GM20431 (cell line): ENCODE measurements around the gene PHETA1.

Source experiments
- in situ Hi-C: fragments of 300-500 bp; cut with MseI, MboI; formaldehyde crosslinking; loops from one replicate; pipeline ENCODE4 v1.15.0; 2020; ENCODE audit warnings: low sequenced_read_pairs; ENCODE audit not compliant: unreplicated experiment

Gene PHETA1

DNA sequence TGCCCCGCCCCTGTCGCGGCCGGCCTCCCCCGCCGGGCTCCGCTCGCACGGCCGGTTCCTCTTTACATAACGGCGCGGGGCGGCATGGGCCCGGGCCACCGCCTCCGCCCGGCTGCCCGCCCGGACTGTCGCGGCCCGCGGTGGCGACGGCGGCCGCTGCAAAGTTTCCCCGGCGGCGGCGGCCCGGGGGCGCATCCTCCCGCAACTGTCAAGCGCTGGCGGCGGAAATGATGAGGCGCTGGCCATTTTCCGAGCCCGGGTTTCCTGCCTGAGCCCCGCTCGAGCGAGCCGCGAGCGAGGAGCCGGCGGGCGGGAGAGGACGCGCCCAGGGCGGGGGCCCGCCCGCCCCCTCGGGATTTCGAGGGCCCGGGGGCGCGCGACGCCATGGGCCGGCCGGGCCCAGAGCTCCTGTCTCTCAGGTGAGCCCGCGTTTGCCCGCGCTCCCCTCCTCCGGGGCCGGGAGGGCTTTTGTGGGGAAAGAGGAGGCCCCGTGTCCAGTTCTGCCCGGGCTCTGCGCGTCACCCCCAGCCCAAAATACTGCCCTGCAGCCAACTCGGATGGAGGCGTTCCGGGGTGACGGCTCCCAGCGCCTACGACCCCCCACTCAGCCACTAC lies 37.1 kb upstream of the PHETA1 start, which contains the start of gene SH2B3:
TSS of gene SH2B3 (plus strand) at position 65 of the 615 bp plus-strand sequence. CDS start 12,223 bp downstream, outside the sequence.
- in situ Hi-C loops: no loop called here

DNA sequence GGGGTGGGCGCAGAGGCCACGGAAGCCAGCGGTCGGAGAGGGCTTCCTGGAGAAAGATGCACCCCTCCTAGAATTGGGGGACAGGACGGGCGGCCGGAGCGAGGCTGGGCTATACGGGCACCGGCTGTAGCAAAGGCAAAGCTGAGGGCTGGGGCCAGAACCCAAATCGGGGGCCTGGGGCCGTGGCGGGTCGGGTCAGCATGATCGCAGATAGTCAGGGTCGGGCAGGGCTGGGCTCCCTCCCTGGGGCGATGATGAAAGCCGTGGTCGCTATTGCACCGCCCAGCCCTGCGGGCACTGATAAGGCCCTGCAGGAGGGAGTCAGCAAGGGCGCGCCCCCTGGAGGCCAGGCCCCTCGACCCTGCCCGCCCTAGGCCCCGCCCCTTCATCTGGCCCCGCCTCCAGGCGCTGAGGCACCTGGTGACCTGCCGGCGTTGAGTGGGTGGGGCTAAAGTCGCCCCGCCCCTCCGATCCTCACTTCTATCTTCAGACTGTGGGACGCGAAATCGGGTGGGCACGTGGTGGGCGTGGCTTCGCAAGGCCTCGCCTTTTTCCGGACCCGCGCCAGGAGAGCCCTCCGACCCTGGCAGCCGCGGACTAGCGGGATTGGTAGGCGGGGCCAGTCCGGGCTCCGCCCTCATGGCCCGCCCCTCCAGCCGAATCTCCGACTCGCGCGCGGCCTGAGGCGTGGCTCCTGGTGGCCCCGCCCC lies 36.4 kb upstream of the PHETA1 start:
- in situ Hi-C loops: no loop called here

DNA sequence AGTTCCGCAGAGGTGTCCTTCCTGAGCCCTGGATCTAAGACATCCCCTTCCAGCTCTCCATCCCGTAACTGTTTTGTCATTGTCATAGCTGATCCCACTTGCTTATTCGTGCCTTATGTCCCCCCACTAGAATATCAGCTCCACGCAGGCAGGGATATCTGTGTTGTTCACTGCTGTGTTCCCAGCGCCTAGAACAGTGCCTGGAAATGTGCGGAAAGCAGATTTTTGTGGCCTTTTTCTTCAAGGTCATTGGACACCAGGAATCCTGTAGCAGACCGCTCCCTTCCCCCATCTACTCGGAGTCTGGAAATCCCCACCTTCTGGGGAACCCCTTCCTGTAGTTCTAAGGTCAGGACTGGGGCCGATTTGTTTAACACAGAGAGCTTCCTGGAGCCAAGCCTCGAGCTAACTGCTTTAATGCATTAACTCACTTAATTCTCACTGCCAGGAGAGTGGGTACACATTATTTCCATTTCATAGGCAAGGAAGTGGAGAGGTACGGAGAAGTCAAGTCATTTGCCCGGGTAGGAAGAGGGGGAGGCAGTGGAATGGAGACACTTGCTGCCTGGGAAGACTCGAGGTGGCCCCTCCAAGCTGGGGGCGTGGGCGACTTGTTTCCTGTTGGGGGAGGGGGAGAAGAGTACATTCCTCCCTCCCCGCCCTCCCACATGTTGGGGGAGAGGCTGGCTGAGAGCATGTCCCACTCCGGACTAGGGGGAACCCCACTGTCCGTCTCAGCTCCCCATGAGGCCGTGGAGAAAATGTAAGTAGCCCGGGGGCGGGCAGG lies 35.7 kb upstream of the PHETA1 start:
- in situ Hi-C loops: loop anchor here (5.0 kb wide), 1 partner anchor 48 kb away; no protein-coding TSS in a partner anchor

DNA sequence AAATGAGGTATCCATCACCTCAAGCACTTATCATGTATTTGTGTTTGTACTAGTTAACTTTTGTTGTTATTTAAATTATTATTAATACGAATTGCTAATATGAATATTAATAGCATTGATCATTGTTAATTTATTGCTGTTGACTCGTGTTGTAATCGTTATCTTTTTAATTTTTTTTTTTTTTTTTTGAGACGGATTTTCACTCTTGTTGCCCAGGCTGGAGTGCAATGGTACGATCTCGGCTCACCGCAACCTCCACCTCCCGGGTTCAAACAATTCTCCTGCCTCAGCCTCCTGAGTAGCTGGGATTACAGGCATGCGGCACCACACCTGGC lies 33.6 kb upstream of the PHETA1 start:
- in situ Hi-C loops: loop anchor here (5.0 kb wide), 1 partner anchor 50 kb away; no protein-coding TSS in a partner anchor

DNA sequence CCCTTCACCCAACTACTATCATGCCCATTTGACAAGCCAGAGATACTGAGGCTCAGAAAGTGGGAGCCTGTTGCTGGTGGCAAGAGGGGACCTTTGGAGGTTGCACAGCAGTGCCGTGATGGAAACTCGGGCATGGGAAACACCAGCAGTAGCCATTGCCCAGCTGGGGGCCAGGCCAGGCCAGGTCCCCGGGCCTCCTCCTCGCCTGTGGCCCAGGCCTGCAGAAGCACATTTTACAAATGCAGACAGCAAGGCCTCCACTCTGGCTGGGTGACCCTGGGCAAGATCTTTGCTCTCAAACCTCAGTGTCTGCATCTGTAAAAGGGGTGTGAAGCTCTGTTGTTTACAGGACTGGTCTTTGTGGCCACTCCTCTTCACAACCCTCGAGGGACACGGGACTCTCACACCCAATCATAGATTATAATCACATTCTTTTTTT lies 32.3 kb upstream of the PHETA1 start:
- in situ Hi-C loops: loop anchor here (5.0 kb wide), 1 partner anchor 51 kb away; no protein-coding TSS in a partner anchor

DNA sequence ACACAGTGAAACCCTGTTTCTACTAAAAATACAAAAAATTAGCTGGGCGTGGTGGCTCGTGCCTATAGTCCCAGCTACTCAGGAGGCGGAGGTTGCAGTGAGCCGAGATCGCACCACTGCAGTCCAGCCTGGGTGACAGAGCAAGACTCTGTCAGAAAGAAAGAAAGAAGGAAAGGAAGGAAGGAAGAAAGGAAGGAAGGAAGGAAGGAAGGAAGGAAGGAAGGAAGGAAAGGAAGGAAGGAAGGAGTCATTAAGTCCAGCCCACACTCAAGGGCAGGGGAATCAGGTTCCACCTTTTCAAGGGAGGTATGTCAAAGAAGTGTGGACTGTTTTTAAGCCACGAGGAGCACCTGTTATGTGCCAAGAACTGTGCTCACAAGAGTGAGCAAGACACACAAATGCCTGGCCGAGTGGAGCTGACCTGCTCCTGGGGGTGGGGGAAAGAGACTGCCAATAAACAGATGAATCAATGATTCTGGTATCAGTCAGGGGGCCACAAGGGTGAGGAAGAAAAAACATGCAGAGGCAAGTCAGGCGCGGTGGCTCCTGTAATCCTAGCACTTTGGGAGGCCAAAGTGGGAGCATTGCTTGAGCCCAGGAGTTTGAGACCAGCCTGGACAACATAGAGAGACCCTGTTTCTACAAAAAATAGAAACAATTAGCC lies 31.0 kb upstream of the PHETA1 start:
- in situ Hi-C loops: loop anchor here (5.0 to 25.0 kb wide), 2 partner anchors 52 to 137 kb away; no protein-coding TSS in a partner anchor

DNA sequence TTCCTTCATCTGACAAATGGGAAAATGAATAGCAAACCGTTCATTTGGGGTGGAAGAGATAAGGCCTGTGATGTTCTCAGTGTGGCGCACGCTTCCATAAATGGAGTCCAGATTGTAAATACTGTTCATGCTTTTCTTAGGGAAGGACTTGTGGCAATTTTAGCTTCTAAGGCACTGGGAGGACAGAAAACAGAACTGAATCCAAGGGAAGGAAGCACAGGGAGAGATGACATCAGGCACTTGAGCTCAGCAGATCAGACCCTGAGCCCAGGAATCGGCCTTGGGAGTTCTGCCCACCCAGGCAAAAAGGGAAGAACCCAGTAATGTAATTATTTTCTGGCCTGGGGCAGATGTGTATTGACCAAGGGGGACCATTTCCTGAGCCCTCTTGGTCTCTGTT lies 29.6 kb upstream of the PHETA1 start:
- in situ Hi-C loops: loop anchor here (25.0 kb wide), 1 partner anchor 139 kb away; no protein-coding TSS in a partner anchor

DNA sequence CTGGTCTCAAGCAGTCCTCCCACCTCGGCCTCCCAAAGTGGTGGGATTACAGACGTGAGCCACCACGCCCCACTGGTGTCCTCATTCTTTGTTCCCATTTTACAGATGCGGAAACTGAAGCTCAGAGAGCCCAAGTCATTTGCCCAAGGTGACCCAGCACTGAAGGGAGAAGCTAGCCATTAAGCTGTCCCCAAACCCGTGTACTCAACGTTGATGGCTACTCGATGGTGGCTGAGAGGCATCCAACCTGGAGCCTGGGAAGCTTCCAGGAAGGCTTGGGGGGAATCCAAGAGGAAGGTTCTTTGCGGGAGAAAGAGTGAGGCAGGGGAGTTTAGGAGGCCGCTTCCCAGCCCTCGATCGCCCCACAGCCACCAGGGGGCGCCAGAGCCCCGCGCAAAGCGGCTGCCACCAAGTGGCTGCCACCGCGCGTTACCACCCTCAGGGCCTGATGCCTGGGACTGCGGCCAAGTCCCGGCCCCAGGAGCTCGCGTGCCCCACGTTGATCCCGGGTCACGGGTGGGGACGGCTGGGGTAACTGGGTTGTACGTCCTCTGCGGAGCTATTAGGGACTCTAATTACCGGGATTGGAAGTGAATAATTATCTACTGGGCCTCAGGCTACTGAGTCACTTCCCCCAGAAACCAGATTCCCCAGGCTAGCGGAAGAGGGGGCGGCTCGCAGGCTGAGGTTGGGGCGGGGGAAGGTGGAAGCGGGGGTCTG lies 28.0 kb upstream of the PHETA1 start:
- in situ Hi-C loops: loop anchor here (25.0 kb wide), 1 partner anchor 140 kb away; no protein-coding TSS in a partner anchor

DNA sequence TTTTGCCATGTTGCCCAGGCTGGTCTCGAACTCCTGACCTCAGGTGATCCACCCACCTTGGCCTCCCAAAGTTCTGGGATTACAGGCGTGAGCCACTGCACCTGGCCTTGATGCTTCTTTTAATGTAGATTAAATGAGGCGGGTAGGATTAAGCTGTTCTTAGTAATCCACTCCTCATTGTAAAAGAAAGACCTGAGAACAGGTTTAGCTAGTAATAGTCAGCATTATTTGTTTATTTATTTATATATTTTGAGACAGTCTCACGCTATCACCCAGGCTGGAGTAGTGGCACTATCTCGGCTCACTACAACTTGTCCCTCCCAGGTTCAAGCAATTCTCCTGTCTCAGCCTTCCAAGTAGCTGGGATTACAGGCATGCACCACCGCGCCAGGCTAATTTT lies 27.4 kb upstream of the PHETA1 start:
- in situ Hi-C loops: loop anchor here (25.0 kb wide), 1 partner anchor 141 kb away; no protein-coding TSS in a partner anchor

DNA sequence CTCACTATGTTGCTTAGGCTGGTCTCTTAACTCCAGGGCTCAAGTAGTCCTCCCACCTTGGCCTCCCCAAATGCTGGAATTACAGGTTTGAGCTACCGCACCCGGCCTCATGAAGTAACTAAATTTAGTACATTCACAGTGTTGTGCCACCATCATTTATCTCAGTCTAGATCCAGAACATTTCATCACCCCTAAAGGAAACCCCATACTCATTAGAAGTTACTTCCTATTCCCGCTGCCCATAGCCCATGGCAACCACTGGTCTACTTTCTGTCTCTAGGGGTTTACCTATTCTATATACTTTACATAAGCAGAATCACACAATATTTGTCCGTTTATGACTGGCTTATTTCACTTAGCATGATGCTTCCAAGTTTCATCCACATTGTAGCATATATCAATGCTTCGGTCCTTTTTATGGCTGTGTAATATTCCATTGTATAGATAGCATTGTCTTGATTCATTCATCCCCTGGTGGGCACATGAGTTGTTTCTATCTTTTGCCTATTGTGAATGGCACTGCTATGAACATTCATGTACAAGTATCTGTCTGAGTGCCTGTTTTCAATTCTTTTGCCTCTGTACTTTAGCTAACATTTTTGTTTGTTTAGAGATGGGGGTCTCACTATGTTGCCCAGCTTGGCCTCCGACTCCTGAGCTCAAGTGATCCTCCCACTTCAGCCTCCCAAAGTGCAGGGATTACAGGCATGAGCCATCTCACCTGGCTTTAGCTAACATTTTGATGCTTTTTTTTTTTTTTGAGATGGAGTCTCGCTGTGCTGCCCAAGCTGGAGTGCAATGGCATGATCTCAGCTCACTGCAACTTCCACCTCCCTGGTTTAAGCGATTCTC lies 26.7 kb upstream of the PHETA1 start:
- in situ Hi-C loops: loop anchor here (25.0 kb wide), 1 partner anchor 142 kb away; no protein-coding TSS in a partner anchor

DNA sequence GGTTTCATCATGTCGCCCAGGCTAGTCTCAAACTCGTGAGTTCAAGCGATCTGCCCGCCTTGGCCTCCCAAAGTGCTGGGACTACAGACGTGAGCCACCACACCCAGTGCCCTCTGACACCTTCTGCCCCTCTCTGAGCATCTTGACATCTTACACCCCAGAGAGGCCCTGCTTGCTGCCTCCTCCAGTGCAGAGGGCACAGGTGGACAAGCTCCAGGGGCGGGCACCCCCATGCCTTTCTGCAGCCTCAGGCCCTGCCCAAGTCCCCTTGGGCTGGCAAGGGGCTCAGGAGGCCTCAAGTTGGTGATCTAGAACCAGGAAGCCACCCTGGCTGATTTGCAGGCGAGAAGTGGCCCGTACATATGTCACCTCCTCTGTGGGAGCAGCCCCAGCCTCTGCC lies 25.6 kb upstream of the PHETA1 start:
- in situ Hi-C loops: loop anchor here (25.0 kb wide), 1 partner anchor 143 kb away; no protein-coding TSS in a partner anchor

DNA sequence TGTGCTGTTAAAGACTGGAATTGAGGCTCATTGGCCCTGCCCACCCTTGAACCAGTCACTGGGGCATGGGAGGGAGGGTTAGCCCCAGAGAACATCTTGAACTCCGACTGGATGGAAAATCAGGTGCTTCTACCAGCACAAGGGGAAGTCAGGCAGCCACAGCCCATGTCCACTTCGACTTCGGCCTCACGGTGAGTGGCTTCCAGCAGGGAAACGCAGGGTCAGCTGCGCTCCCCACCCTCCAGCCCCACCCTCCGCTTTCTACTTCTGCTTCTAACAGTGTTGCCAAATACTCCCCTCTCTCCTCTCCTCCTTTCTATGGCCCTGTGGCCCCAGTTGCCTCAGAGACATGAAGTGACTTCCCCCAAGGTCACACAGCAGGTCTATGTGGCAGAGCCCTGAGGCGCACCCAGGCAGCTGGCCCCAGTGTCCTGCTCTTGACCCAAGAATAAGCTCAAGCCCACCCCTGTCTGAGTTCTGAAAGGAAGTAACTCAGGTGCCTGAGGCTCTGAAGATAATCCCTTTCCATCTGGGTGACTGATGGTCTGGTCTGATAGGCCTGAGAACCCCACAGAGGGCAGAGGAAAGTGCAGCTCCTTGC lies 24.9 kb upstream of the PHETA1 start:
- in situ Hi-C loops: loop anchor here (25.0 kb wide), 1 partner anchor 144 kb away; no protein-coding TSS in a partner anchor

DNA sequence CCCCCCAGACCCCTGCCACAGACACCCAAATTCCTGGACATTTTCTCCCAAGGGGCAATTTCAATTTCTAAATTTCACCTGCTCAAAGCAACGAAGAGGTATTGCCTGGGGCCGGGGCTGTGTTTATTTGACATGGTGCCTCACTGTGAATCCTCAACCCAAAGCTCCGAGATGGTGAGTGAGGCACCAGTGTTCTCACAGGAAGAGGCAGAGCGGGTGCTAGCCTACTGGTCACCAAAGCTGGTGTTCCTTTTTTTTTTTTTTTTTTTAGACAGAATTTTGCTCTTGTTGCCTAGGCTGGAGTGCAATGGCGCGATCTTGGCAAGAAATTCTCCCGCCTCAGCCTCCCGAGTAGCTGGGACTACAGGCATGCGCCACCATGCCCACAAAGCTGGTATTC lies 22.0 kb upstream of the PHETA1 start:
- in situ Hi-C loops: loop anchor here (25.0 kb wide), 1 partner anchor 146 kb away; no protein-coding TSS in a partner anchor

DNA sequence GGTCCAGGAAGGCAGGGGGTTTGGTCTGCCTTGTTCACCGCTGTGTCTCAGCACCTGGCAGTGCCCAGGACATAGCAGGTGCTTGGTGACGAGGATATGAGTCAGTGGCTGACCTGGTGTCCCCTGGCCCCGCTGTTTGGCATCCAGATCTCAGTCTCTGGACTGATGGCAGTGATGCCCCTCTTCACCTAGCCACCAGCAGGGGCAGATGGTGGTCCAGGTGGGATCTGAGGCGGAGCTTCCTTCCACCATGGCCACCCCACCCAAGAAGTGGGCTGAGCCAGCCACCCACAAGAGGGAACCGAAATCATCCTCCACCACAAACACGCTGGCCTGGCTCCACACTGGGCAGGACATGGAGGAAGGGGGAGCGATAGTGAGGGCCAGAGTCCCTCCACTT lies 20.7 kb upstream of the PHETA1 start:
- in situ Hi-C loops: loop anchor here (25.0 kb wide), 1 partner anchor 148 kb away; no protein-coding TSS in a partner anchor

DNA sequence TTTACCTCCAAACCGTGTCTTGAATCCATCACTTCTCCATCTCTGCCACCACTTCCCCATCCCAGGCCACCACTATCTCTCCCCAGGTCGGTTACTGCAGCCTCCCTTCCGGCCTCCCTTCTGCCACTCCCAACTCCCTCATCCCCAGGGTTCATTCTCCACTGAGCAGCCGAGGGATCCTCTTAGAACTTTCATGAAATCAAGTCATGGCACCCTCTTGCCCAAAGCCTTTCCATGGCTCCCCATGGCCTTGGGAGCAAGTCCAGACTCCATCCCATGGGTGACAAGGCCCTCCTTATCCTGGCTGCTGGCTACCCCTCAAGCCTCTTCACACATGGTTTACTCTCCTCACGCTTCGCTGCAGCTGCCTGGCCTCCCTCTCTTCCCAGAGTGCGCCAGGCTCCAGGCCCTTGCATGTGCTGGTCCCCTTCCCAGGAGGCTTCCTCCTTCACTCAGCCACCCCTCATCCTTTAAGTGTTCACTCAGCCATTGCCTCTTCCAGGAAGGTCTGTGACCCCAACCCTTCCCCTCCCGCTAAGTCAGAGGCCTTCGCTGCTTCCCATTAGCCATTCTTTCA lies 18.9 kb upstream of the PHETA1 start:
- in situ Hi-C loops: loop anchor here (25.0 kb wide), 1 partner anchor 149 kb away; no protein-coding TSS in a partner anchor

DNA sequence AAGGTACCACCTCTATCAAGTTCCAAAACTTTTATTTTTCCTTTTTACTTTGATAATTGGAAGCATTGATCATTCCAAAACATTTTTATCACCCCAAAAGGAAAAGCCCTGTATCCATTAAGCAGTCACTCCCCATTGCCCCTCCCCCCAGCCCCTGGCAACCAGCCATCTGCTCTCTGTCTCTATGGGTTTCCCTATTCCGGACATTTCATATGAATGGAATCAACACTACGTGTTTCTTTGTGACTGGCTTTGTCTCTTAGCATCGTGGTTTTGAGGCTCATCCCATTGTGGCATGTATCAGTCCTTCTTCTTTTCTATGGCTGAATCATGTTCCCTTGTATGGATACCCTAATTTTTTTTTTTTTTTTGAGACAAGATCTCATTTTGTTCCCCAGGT lies 18.0 kb upstream of the PHETA1 start:
- in situ Hi-C loops: loop anchor here (25.0 kb wide), 1 partner anchor 150 kb away; no protein-coding TSS in a partner anchor

DNA sequence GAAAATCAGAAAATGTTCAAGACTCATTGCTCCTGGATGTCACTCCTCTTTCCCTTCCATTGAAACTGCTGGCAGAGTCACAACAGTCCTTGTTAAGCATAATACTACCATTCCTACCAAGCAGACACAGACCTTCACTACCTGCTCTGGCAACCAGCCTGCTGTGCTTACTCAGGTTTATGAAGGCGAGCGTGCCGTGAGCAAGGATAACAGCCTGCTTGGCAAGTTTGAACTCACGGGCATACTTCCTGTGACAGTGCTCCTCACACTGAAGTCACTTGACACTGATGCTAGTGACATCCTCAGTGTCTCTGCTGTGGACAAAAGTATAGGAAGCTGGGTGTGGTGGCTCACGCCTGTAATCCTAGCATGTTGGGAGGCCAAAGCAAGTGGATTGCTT lies 15.7 kb upstream of the PHETA1 start:
- in situ Hi-C loops: loop anchor here (25.0 kb wide), 1 partner anchor 153 kb away; no protein-coding TSS in a partner anchor
